Vagina (tissue), 2 donors: Measurements from ENCODE around the gene SEMA5B. TPM values are rescaled to one million over a fixed set of nuclear protein-coding genes. Genes with fewer than 3 reads are reported as not detected.

Experiments used
- DNase-seq, 2 donors: peaks; one replicate each; pipeline ENCODE4 v3.0.0-alpha.2; 2017; ENCODE audit errors: extremely low spot score in 2 of 2
- H3K27ac ChIP-seq: fragments of 200-600 bp; sonication (generic); one replicate; pipeline ENCODE4 v1.5.1; 2019
- H3K27me3 ChIP-seq: fragments of 200-600 bp; sonication (generic); one replicate; pipeline ENCODE4 v1.5.1; 2019
- H3K36me3 ChIP-seq, 2 donors: fragments of 200-600 bp; sonication (generic); one replicate each; pipeline ENCODE4 v1.5.1; 2017 to 2019
- H3K4me1 ChIP-seq: fragments of 200-600 bp; sonication (generic); one replicate; pipeline ENCODE4 v1.5.1; 2019
- H3K4me3 ChIP-seq, 2 donors: fragments of 200-600 bp; sonication (generic); 1 replicate in 1 of 2; 2 replicates in 1 of 2; pipeline ENCODE4 v1.5.1; 2016 to 2019
- H3K9me3 ChIP-seq: fragments of 200-600 bp; sonication (generic); one replicate; pipeline ENCODE4 v1.5.1; 2019
- CTCF ChIP-seq, 3 experiments: fragments of 450-650 bp in 2 of 3; fragments of 200-600 bp in 1 of 3; sonication (generic) in 1 of 3; IDR thresholded peaks; one replicate each; pipeline ENCODE4 v1.5.1; 2017 to 2019; ENCODE audit warnings: antibody characterized with exemption in 3 of 3, mild to moderate bottlenecking in 2 of 3, moderate library complexity in 2 of 3
- POLR2A ChIP-seq, 2 donors: fragments of 450-650 bp; IDR thresholded peaks; one replicate each; pipeline ENCODE4 v1.6.1; 2017; ENCODE audit warnings: antibody characterized with exemption in 2 of 2, mild to moderate bottlenecking in 2 of 2, moderate library complexity in 2 of 2
- POLR2AphosphoS5 ChIP-seq, 2 donors: sonication (generic); formaldehyde crosslinking; IDR thresholded peaks; one replicate each; pipeline ENCODE4 v1.9.0; 2017; ENCODE audit warnings: antibody characterized with exemption in 2 of 2, mild to moderate bottlenecking in 2 of 2, low read depth in 1 of 2; ENCODE audit not compliant: insufficient read depth in 1 of 2
- intact Hi-C: fragments of 100-400 bp; cut with DNase I; formaldehyde crosslinking; loops from one replicate; pipeline ENCODE4 v1.15.1; 2023
- total RNA-seq: library from RNA; depleted of rRNA; stranded (reverse); fragments of >200 nt; gene quantifications from one replicate; pipeline ENCODE4 v1.2.3, GENCODE V29; 2016

The SEMA5B gene
- total RNA-seq, 1 donor from 2014 or later = 0.25 TPM

- Histone ChIP-seq H3K9me3 (no peaks in the 10 kb centered on the region), H3K36me3 (no peaks in the 10 kb centered on the region), H3K4me3 (no peak overlapping the region), H3K27ac (no peak overlapping the region), H3K4me1 (peaks cover 17% of the 10 kb centered on the region), H3K27me3 (no peaks in the 10 kb centered on the region)
- no peak for DNase-seq
- no peak for TF ChIP-seq POLR2A (IDR thresholded peaks at IDR 0.05)
- no peak for TF ChIP-seq POLR2AphosphoS5 (IDR thresholded peaks at IDR 0.05; ENCODE audit: insufficient read depth in 1 of 2, low read depth in 1 of 2)
- no peak for TF ChIP-seq CTCF (IDR thresholded peaks at IDR 0.05)
- intact Hi-C loops = no loop called here
Observed at GRCh38 chr3:122886251-122886650, 141.3 kb downstream of the SEMA5B start.

- intact Hi-C loops = no loop called here
- H3K27ac ChIP-seq = no peak overlapping the region
- TF ChIP-seq POLR2A (IDR thresholded peaks at IDR 0.05) = no peak
- no peak for TF ChIP-seq POLR2AphosphoS5 (IDR thresholded peaks at IDR 0.05; ENCODE audit: insufficient read depth in 1 of 2, low read depth in 1 of 2)
- no peak for TF ChIP-seq CTCF (IDR thresholded peaks at IDR 0.05)
Observed at GRCh38 chr3:122882361-122882947, 145.1 kb downstream of the SEMA5B start.

GRCh38 chr3:122880624-122881023 lies 146.9 kb downstream of the SEMA5B start:
- H3K4me1 ChIP-seq = no peaks in the 10 kb centered on the region
- H3K27ac ChIP-seq = no peak overlapping the region
- TF ChIP-seq POLR2AphosphoS5 (IDR thresholded peaks at IDR 0.05; ENCODE audit: insufficient read depth in 1 of 2, low read depth in 1 of 2) = no peak
- no peak for DNase-seq
- H3K27me3 ChIP-seq = no peaks in the 10 kb centered on the region
- H3K4me3 ChIP-seq = no peak overlapping the region
- intact Hi-C loops = no loop called here
- H3K9me3 ChIP-seq = no peaks in the 10 kb centered on the region
- H3K36me3 ChIP-seq = no peaks in the 10 kb centered on the region

More at GRCh38 chr3:122882361-122882947, 145.1 kb downstream of the SEMA5B start:
- Histone ChIP-seq H3K27me3 (no peaks in the 10 kb centered on the region), H3K4me3 (no peak overlapping the region), H3K36me3 (no peaks in the 10 kb centered on the region), H3K9me3 (no peaks in the 10 kb centered on the region), H3K4me1 (no peaks in the 10 kb centered on the region)
- no peak for DNase-seq

DNA sequence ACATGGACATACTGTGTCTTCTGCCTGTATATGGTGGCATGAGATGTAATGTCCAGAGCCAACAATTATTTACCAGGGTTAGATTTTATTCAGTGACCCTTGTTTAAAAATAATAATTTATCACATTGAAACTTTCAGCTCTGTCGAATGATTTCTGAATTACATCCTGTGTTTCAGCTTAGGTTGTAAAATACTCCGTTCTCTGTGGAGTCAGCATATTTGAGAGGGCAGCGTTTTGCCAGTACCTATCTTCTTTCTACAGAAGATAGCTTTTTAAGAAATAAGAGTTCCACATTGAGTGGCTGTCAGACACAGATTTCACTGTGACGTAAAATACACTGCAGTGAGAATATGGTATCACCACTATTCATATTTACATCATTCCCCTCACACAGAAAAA lies 147.4 kb downstream of the SEMA5B start:
- no peak for DNase-seq
- no peaks in the 10 kb centered on the region for H3K27me3 ChIP-seq
- intact Hi-C loops = no loop called here
- H3K4me1 ChIP-seq = no peaks in the 10 kb centered on the region
- no peak overlapping the region for H3K4me3 ChIP-seq
- no peak overlapping the region for H3K27ac ChIP-seq
- H3K36me3 ChIP-seq = no peaks in the 10 kb centered on the region
- no peak for TF ChIP-seq POLR2A (IDR thresholded peaks at IDR 0.05)
- no peak for TF ChIP-seq POLR2AphosphoS5 (IDR thresholded peaks at IDR 0.05; ENCODE audit: insufficient read depth in 1 of 2, low read depth in 1 of 2)
- TF ChIP-seq CTCF (IDR thresholded peaks at IDR 0.05) = no peak
- no peaks in the 10 kb centered on the region for H3K9me3 ChIP-seq

- H3K9me3 ChIP-seq = no peaks in the 10 kb centered on the region
- H3K4me1 ChIP-seq = no peaks in the 10 kb centered on the region
- intact Hi-C loops = no loop called here
- no peaks in the 10 kb centered on the region for H3K27me3 ChIP-seq
- H3K27ac ChIP-seq = no peak overlapping the region
- H3K36me3 ChIP-seq = no peaks in the 10 kb centered on the region
- no peak overlapping the region for H3K4me3 ChIP-seq
- DNase-seq = no peak
- no peak for TF ChIP-seq POLR2AphosphoS5 (IDR thresholded peaks at IDR 0.05; ENCODE audit: insufficient read depth in 1 of 2, low read depth in 1 of 2)
- TF ChIP-seq CTCF (IDR thresholded peaks at IDR 0.05) = no peak
- no peak for TF ChIP-seq POLR2A (IDR thresholded peaks at IDR 0.05)
Observed at GRCh38 chr3:122875547-122876127, 151.9 kb downstream of the SEMA5B start.
